ENCODE results near the gene OR51A2. TPM values are rescaled to one million over a fixed set of nuclear protein-coding genes. Genes with fewer than 3 reads are reported as not detected.

The OR51A2 gene
- total RNA-seq, 1 experiment from 2014 or later = not detected

DNA sequence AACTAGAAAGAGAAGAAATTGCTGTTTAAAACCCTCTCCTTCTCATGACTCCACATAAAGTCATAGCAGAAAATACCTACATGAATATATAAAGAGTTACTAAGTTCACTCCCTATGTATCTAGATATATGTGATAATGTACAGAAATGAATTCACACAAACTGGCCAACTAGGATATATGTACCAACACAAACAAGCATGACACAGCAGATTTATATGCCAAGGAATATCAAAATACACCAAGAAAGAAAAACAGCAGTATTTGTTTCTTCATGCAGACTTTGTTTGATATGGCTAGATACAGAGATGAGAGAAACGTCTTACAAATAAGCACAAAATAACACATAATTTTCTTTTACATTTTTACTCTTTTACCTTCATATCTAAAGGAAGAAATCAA, 33.2 kb downstream of the OR51A2 start:
- H2BK12ac ChIP-seq (ENCODE audit: insufficient read length, low read depth, low read length) = no peak overlapping the region
- no CpG with 5 or more reads among the region's 1 CpG for whole genome bisulfite sequencing (ENCODE audit: extremely low coverage, insufficient read length, low lambda C conversion rate)
- H3K79me2 ChIP-seq (ENCODE audit: insufficient read depth, low read length) = no peaks in the 10 kb centered on the region
- H2AK5ac ChIP-seq (ENCODE audit: insufficient read length, low read length) = no peak overlapping the region
- H3T11ph ChIP-seq (ENCODE audit: low read length) = no peak overlapping the region
- H3K4me1 ChIP-seq (ENCODE audit: insufficient read depth, low read length) = no peaks in the 10 kb centered on the region
- no peak overlapping the region for H3K4ac ChIP-seq (ENCODE audit: low read depth, low read length)
- Mint-ChIP-seq H3K4me3 (no peak overlapping the region), H3K4me1 (no peaks in the 10 kb centered on the region), H3K36me3 (ENCODE audit: insufficient read depth in 1 of 3, low read depth in 3 of 3) (no peaks in the 10 kb centered on the region), H3K27me3 (ENCODE audit: low read depth) (no peaks in the 10 kb centered on the region; the same call in 1 of the 2 replicates), H3K9me3 (no peaks in the 10 kb centered on the region), H3K27ac (no peak overlapping the region)
- no peak overlapping the region for H2BK20ac ChIP-seq (ENCODE audit: low read depth, low read length, poor library complexity, severe bottlenecking)
- H2AFZ ChIP-seq (ENCODE audit: low read length) = no peak overlapping the region
- no peak overlapping the region for H2BK15ac ChIP-seq (ENCODE audit: low read depth, low read length)
- no peaks in the 10 kb centered on the region for H3K79me1 ChIP-seq (ENCODE audit: insufficient read depth, low read depth, low read length, poor library complexity, severe bottlenecking)
- no peak overlapping the region for H4K8ac ChIP-seq (replicated peaks; ENCODE audit: insufficient read length, low read depth, low read length)
- no peak for DNase-seq
- H4K91ac ChIP-seq (ENCODE audit: insufficient read length, low read depth, low read length) = no peak overlapping the region
- no peak overlapping the region for H3K4me2 ChIP-seq (ENCODE audit: insufficient read depth, insufficient read length, low read length)
- no peaks in the 10 kb centered on the region for H3K23me2 ChIP-seq (ENCODE audit: insufficient read length, low read depth, low read length, poor library complexity, severe bottlenecking)
- no peak overlapping the region for H3K27ac ChIP-seq (ENCODE audit: insufficient read length, low read depth, low read length)
- H4K5ac ChIP-seq (ENCODE audit: insufficient read length, low read depth, low read length) = no peak overlapping the region
- TF ChIP-seq, protein P1, sequence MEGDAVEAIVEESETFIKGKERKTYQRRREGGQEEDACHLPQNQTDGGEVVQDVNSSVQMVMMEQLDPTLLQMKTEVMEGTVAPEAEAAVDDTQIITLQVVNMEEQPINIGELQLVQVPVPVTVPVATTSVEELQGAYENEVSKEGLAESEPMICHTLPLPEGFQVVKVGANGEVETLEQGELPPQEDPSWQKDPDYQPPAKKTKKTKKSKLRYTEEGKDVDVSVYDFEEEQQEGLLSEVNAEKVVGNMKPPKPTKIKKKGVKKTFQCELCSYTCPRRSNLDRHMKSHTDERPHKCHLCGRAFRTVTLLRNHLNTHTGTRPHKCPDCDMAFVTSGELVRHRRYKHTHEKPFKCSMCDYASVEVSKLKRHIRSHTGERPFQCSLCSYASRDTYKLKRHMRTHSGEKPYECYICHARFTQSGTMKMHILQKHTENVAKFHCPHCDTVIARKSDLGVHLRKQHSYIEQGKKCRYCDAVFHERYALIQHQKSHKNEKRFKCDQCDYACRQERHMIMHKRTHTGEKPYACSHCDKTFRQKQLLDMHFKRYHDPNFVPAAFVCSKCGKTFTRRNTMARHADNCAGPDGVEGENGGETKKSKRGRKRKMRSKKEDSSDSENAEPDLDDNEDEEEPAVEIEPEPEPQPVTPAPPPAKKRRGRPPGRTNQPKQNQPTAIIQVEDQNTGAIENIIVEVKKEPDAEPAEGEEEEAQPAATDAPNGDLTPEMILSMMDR (conservative IDR thresholded peaks at IDR 0.05) = no peak
- H3K9me3 ChIP-seq (ENCODE audit: control insufficient read depth, low read depth, low read length) = no peaks in the 10 kb centered on the region
- no peak overlapping the region for H3K18ac ChIP-seq (ENCODE audit: insufficient read length, low read depth, low read length)
- H3K27me3 ChIP-seq (ENCODE audit: insufficient read depth, low read length) = no peaks in the 10 kb centered on the region
- H3K9ac ChIP-seq (ENCODE audit: extremely low read depth, insufficient read length, low read length) = no peak overlapping the region
- no peak overlapping the region for H3K56ac ChIP-seq (ENCODE audit: insufficient read length, low read depth, low read length)
- H3K14ac ChIP-seq (ENCODE audit: insufficient read depth, low read length) = no peak overlapping the region
- no peak overlapping the region for H3K23ac ChIP-seq (ENCODE audit: insufficient read length, low read depth, low read length)
- no peak overlapping the region for H2BK5ac ChIP-seq (ENCODE audit: insufficient read length, low read length)
- H2BK120ac ChIP-seq (ENCODE audit: low read depth, low read length, poor library complexity, severe bottlenecking) = no peak overlapping the region
- H4K20me1 ChIP-seq (ENCODE audit: control insufficient read depth, insufficient read depth, insufficient read length) = no peaks in the 10 kb centered on the region
